Bronchial epithelial cell (primary cell): ENCODE data around the gene PAPOLG. TPM values are rescaled to one million over a fixed set of nuclear protein-coding genes. Genes with fewer than 3 reads are reported as not detected.
A peak's percentile ranks its signal among the peaks of the same experiment; 100 is the strongest.

Experiments used
- DNase-seq: peaks from one replicate; pipeline ENCODE4 v3.0.0-alpha.2; 2010; ENCODE audit warnings: low read depth
- FAIRE-seq: peaks from 2 replicates; lab custom pipeline; 2011; peaks lifted over from hg19 to GRCh38; lab: Jason Lieb, UNC
- H3K27me3 ChIP-seq: 2 replicates; pipeline ENCODE4 v1.5.1; 2011; ENCODE audit warnings: low read length; ENCODE audit not compliant: control insufficient read depth, insufficient read depth
- H3K36me3 ChIP-seq: 2 replicates; pipeline ENCODE4 v1.5.1; 2011; ENCODE audit warnings: low read length; ENCODE audit not compliant: control insufficient read depth, insufficient read depth
- H3K4me3 ChIP-seq: 2 replicates; pipeline ENCODE4 v1.5.1; 2011; ENCODE audit warnings: mild to moderate bottlenecking, low read depth, low read length, control low read depth
- CTCF ChIP-seq: IDR thresholded peaks from 2 replicates; pipeline ENCODE4 v1.5.1; 2011; ENCODE audit warnings: mild to moderate bottlenecking, moderate library complexity, low read length, control low read depth, inconsistent platforms; ENCODE audit not compliant: insufficient read depth, severe bottlenecking
- total RNA-seq: library from RNA; depleted of rRNA; stranded (reverse); fragments of >200 nt; gene quantifications from 2 replicates; pipeline ENCODE4 v1.2.1, GENCODE V29; 2014

The PAPOLG gene
- total RNA-seq, result 8.4 and 9.7 TPM in 2 replicates

- H3K27me3 ChIP-seq, result no peaks in the 10 kb centered on the region
- no peak for TF ChIP-seq CTCF
- H3K36me3 ChIP-seq, result peaks cover 4% of the 10 kb centered on the region
- no peak for FAIRE-seq
- DNase-seq, result peak; percentile 85
- H3K4me3 ChIP-seq, result peak within 1 kb of the TSS; percentile 100
These were observed at the start of gene PAPOLG for GRCh38 chr2:60756097-60757087. PAPOLG (plus strand) TSS chr2:60756268; CDS start chr2:60756479, 211 bp downstream.

- TF ChIP-seq CTCF, result peak; percentile 48
- Histone ChIP-seq H3K27me3 (no peaks in the 10 kb centered on the region), H3K4me3 (no peak overlapping the region), H3K36me3 (no peaks in the 10 kb centered on the region)
- FAIRE-seq, result no peak
- DNase-seq, result peak; percentile 34
These were observed 48.2 kb upstream of the PAPOLG start for GRCh38 chr2:60707750-60708371.

- FAIRE-seq, result no peak
- no peak for DNase-seq
- TF ChIP-seq CTCF, result no peak
- H3K27me3 ChIP-seq, result no peaks in the 10 kb centered on the region
- no peak overlapping the region for H3K4me3 ChIP-seq
- no peaks in the 10 kb centered on the region for H3K36me3 ChIP-seq
These were observed 47.3 kb upstream of the PAPOLG start for GRCh38 chr2:60708630-60709320.

- H3K4me3 ChIP-seq, result no peak overlapping the region
- DNase-seq, result no peak
- no peaks in the 10 kb centered on the region for H3K27me3 ChIP-seq
- H3K36me3 ChIP-seq, result no peaks in the 10 kb centered on the region
- FAIRE-seq, result no peak
- TF ChIP-seq CTCF, result no peak
These were observed 45.4 kb upstream of the PAPOLG start for GRCh38 chr2:60710707-60711106.

GRCh38 chr2:60715561-60715960 lies 40.5 kb upstream of the PAPOLG start:
- Histone ChIP-seq H3K36me3 (no peaks in the 10 kb centered on the region), H3K4me3 (no peak overlapping the region), H3K27me3 (no peaks in the 10 kb centered on the region)
- FAIRE-seq, result no peak
- no peak for DNase-seq
- no peak for TF ChIP-seq CTCF
